ENCODE measurements around the gene OR6J1.
"Not testable (repeated sequence)": the region's sequence is repeated elsewhere in the genome, so short reads cannot be mapped to it uniquely, and the experiment has no call there.

Gene OR6J1

DNA sequence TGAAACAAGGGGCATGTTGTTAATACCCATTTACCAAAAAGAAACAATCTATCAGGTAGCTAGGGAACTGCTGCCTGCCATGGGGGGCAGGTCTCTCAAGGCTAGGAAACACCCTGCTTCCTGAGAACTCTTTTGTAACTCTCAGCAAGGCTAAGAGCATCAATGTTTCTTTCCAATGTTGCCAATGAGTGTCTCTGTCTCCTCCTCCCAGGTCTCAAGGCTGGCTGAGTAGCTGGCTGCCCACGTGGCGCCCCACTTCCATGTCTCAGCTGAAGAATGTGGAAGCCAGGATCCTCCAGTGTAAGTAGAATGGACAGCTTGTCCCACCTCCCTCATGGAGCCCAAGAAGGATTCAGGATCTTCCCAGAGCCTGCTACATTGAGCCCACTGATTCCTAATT lies 42.7 kb downstream of the OR6J1 start:
- DNase-seq: no peak

DNA sequence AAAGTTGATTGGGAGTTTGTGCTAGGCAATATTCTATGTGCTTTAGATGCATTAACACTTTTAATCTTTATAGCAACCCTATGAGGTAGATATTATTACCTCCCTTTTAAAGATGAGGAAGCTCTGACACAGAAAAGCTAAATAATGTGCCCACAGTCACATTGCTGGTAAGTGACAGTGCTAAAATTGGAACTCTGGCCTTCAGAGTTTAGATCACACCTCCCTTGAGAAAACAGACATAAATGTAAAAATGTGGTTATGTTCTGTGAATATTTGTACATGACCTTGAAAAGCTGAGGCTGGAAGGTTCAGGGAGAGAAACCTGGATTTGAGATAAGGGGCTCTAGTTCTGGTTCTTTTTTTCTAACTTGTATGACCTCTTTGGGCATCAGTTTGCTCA lies 44.1 kb downstream of the OR6J1 start:
- no peak for DNase-seq

DNA sequence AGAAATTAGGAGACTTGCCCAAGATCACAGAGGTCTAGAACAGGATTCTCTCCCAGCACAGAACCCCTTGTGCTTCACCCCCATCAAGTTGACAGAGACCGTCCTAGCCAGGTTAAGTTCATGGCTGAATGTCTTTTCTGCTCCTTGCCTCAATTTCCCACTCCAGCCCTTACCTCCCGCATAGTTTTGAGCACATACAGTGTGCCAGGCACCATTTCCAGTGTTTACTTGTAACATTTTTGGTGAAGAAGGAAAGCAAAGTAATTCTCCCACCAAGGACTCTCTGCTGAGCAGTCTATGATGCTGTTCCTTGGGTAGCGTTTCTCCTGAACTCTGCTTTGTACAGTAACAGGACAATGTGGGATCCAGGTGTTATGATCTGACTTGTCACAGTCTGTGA lies 44.8 kb downstream of the OR6J1 start:
- DNase-seq: no peak

DNA sequence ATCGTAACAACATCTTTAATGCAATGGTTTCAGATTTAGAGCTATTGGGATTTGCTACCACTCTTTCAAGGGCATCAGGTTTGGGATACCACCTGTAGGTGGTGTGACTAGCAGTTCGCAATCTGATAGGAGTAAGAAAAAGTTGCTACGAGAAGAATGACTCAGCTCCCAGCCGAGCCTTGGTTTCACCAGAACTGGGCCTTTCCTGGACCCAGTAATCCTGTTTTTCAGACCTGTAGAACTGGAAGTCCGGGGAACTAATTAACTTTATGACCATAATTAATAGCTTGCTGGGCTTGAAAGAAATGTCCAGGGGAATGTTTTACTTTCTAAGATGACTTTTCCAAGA lies 45.3 kb downstream of the OR6J1 start:
- DNase-seq: no peak

DNA sequence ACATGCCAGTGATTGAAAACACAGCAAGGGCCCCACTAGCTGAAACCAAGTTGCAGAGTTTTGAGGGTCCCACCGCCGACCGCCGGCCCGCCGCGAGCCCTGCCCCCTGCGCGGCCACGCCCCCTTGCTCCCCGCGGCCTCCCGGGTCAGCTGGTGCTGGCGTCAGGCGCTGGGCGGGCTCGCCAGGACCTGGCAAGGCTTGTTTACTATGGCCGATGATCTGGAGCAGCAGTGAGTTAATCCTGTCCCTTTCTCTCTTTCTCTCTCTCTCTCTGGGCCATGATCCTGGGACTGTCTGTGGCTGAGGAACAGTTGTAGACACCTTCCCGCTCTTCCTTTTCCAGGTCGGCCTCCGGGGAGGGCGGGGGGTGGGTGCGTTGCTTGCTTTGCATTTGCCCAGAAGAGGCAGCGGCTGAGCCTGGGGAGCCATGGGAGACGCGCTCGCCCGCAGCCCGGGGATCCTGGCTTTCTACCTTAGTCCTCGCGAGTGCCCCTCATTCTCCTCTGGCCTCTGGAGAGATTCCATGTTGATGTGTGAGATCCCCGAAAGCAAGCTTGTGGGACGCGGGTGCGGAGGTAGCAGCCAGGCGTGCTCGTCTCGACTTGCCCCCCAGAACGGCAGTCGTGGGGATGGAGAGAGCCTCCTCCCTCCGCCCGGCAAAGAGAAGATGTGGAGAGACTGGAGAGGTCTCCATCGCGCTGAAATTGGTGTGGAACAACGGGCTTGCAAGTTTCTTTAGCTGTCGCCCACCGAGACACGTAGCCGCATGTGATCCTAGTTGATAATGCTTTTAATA lies 45.9 kb downstream of the OR6J1 start, which contains the start of gene ABHD4:
Gene ABHD4 (plus strand): TSS at position 202 of the 797 bp plus-strand sequence. CDS start 7 bp downstream, at position 209.
- no peak for DNase-seq

DNA sequence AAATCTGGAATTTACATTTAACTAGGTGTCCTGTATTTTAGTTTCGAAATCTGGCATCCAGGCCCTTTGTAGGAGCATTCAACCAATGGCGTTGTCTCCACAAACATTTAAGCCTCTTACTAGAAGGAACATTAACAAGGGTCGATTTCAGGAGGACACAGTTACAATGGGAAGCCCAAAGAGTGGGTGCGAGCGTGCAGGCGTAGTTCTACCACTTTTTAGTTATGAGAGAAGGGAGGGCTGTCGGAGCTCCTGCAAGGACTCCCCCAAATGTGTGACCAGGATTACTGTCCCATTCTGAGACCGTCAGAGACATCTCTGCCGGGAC lies 46.4 kb downstream of the OR6J1 start:
- DNase-seq: no peak

DNA sequence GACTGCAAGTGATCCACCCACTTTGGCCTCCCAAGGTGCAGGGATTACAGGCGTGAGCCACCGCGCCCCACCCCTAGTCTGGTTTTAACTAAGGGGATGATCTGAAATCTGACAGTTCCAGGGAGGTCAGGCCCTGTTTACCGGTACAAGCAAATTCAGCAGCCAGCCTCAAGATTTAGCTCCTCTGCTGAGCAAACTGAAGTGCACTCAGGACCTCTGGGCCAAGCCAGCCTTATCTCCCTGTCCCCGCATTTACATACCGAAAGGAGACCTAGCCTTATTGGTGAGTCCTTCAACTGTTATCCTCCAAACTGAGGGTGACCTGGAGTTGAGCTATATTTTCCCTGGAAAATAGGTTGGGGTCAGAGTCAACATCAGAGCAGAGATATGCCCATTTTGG lies 46.9 kb downstream of the OR6J1 start:
- DNase-seq: no peak

DNA sequence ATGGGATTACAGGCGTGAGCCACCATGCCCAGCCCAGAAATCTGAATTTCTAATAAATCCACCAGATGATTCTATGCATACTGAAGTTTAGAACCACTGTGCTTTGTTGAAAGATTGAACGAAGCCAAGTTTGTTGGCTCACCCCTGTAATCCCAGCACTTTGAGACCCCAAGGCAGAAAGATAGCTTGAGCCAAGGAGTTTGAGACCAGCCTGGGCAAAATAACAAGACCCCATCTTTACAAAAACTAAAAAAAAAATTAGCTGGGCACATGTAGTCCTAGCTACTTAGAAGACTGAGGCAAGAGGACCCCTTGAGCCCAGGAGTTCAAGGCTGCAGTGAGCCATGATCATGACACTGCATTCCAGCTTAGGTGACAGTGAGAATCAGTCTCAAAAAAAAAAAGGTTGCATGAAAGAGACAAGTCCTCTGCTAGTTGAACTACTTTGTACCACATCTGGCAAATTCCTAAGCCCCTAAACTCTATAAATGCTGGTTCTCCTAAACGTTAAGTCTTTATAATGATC lies 47.7 kb downstream of the OR6J1 start:
- no peak for DNase-seq

DNA sequence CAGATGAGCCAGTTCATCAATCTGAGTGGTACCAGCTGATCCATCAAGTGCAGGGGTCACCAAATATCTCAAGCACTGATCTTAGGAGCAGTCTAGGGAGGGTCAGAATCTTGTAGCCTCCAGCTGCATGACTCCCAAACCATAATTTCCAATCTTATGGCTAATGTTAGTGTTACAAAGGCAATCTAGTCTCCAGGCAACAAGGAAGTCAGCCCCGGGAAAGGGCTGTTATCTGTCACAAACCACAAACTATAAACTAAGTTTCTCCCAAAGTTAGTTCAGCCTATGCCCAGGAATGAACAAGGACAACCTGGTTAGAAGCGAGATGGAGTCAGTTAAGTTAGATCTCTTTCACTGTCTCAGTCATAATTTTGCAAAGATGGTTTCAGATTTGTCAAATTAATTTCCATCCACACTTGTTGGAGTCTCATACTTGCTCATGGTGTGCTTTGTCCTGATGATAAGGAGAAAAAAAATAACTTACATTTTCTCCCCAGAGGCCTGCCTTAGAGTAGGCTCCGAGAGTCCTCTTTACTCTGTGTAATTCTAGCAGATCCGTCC lies 49.9 kb downstream of the OR6J1 start:
- no peak for DNase-seq

DNA sequence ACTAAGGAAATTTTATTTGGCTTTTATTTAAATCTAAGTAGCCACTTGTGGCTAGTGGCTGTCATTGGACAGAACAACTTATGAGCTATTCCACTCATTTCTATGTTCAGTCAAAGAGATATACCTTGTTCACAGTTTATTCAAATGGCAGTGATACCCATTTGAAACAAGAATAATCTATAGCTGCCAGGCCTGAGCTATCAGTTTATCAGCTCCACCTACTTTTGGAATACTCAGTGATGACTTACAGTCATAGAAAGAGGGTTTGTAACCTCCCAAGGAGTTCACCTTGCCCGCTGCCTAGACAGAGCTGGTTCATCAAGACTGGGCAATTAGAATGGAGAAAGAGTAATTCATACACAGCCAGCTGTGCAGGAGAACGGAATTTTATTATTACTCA lies 50.6 kb downstream of the OR6J1 start:
- no peak for DNase-seq

DNA sequence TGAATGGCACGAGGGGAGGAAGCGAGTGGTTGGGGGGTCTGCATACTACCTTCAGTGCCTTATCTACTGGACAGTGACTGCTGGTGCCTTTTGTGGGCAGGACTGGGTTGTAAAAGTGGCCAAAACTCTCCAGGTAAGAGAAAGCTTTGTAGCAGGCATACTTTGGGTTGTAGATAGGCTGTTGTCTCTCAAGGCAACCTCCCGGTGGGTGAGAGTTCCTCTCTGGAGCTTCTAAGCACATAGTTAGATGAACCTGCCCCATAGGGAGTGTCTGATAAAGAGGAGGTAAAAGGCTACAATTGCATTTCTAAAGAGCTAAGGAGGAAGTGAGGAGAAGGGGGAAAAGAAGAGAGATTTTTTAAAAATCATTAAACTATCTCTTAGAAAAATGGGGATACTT lies 51.0 kb downstream of the OR6J1 start:
- no peak for DNase-seq

DNA sequence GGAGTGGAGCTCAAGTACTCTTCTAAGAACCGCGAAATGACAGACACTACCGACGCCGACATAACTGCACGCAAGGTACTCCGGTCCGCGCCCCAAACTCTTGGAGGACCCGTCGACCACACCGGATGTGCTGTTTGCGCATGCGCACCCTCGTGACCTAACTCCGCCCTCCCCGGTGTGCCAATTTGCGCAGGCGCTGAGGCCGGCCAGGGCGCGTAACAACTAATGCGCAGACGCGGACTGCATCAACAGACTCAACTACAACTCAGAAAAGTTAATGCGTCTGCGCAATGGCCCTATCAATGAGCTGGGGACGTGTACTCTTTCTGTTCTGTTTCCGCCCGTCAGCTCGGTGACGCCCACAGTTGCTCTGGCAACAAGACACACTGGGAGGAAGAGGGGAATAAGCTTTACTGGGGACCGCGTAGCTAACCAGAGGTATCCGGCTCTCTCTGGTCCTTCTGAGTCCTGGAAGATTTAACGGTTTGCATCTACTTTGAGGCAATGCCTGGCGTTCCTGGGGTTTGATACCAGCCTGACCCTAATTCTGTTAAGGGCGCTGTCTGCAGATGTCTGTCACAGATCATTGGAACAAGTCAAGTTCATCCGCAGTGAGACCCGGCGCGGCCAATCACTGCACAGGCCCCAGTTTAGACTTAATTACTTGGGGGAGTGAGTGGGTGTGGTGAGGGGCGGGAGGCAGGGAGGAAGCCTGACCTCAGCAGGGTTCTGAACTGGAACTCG lies 54.9 kb downstream of the OR6J1 start, which contains the start of gene DAD1:
Gene DAD1 (minus strand): TSS at position 129 of the 744 bp plus-strand sequence. CDS start 67 bp downstream, at position 62.
- peak; percentile 99 for DNase-seq

DNA sequence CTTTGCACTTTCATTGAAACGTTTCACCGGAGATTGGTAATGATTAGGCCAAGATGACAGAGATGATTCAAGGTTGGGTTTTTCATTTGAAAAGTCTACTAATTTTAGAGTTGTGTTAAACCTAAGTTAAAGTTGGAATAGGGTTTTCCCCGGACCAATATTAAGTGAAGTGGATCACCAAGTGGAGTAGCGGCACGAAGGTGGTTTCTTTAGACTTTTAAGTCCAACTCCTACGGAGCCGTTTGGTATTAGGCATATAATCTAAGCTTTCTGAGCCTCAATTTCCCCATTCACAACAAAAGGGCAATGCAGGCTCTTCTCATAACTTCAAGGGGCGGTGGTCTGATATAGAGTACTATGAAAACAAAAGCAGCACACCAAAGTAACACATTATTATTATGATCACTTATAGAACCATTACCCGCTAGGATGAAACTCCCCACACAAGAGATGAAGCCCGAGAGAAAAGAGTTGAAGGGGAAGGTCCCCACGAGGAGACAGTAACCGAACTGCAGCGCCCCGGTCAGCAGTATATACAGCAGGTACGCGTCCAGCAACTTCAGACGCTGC lies 55.5 kb downstream of the OR6J1 start:
- DNase-seq: no peak

DNA sequence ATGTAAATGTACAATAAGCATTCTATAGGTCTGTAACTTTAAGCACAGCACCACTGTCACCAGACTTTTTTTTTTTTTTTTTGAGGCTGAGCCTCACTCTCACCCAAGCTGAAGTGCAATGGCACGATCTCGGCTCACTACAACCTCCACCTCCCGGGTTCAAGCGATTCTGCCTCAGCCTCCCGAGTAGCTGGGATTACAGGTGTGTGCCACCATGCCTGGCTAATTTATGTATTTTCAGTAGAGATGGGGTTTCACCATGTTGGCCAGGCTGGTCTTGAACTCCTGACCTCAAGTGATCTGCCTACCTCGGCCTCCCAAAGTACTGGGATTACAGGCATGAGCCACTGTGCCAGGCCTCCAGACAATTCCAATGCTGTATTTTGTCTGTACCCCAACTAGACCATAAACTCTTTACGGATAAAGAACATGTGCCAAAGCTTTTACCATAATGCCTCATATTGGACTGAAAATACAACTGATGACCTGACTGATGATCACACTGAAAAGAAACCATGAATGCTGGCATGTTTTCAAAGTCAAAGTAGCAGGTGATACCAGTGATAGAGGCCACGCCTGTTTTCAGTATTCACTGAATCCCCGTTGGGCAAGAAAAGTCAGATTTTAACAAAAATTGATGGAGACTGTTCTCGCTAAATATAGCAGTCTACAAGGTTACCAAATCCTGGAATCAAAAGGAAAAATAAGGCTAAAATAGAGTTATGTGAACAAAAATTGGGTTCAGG lies 56.3 kb downstream of the OR6J1 start:
- not testable (repeated sequence) for DNase-seq

DNA sequence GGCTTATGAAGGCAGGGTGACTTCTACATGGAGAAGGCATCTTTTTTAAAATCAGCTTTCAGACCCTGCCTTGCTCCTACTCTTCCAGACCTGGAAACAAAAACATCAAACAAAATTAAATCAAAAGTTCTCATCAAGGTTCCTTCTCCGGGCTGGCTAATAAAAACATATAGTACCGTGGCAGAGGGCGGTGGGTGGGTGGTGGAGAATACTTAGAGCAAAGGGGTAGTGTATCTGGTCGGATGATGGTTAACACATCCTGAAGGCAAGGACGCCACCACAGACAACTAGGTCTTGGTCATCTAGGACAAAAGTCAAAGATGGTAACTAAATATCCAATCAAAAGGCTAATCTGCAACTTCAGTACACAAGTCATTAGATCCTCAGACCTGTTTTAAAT lies 56.9 kb downstream of the OR6J1 start:
- DNase-seq: no peak

DNA sequence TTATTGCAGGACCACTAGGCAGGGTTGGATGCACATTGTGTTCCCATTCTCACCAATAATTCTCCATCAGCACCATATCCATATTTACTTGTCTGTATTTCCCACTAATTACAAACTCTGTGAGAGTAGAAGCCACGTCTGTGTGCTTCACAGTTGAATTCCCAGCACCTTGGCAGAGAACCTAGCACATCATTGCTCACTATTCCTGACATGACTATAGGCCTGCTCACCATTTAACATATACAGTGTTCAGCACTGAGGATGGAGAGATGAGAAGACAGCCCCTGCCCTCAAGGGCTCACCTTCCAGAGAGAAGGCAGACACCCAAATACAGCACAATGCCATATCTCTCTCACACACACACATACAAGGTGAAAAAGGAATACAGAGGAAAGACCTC lies 60.2 kb downstream of the OR6J1 start:
- no peak for DNase-seq
